Cerebellar nuclear complex (tissue), 1 donor: Measurements from ENCODE around the gene PDE2A.

Experiments
- DNase-seq, 2 experiments: peaks; one replicate each; lab custom pipeline; 2025; lab: John Stamatoyannopoulos, UW

PDE2A gene

DNA sequence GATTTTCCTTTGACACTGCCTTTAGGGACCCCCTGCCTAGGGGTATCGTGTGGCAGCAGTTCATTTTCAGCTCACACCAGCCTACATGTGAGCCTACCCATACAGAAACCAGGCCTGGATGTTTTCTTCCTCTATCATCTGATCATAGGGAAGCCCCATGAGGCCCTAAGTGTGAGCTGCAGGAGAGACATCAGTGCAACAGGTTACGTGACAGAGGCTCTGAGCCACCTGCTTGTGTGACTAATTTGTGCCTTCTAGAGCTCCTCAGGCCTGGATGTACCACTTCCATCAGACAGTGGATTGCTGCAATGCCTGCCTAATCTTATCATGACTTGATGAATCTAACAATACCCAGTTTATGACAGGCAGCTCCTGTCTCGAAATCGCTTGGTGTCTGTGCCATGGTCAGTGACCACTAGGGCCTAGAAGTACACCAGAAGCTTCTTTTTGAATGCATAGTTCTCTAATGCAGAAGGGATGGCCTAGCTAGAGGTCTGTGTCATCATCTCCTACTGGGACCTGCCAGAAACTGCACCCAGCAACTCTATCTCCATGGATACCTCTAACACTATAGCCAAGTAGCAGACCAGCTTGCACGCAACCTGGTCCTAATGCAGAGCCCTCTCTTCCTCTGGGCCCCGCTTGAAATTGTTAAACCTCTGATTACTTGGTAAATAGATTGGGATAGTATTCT is 130.2 kb downstream of the PDE2A start:
- DNase-seq = no peak

- DNase-seq = no peak
These were observed 132.8 kb downstream of the PDE2A start for GRCh38 chr11:72541257-72541974.

- DNase-seq = no peak
These were observed 137.2 kb downstream of the PDE2A start for GRCh38 chr11:72537051-72537450.

DNA sequence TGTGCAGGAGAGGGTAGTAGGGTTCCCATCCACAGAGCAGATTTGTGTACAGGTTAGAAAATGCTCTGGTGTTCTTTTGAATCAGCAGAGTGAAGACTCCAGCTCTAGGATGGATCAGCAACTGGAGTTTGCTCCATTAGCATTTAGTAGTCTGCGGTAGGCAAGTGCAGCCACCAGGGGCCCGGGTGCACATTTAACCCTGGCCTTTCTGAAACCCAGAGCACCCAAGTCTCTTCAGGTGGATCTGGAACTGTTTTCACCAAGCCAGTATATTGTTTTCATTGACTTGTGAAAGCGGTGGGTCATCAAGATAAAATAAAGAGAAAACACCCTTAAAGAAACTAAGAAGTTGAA is 139.1 kb downstream of the PDE2A start:
- no peak for DNase-seq

GRCh38 chr11:72534371-72535193 is 139.6 kb downstream of the PDE2A start:
- no peak for DNase-seq

- no peak for DNase-seq
These were observed 145.2 kb downstream of the PDE2A start for GRCh38 chr11:72529068-72529467.

DNA sequence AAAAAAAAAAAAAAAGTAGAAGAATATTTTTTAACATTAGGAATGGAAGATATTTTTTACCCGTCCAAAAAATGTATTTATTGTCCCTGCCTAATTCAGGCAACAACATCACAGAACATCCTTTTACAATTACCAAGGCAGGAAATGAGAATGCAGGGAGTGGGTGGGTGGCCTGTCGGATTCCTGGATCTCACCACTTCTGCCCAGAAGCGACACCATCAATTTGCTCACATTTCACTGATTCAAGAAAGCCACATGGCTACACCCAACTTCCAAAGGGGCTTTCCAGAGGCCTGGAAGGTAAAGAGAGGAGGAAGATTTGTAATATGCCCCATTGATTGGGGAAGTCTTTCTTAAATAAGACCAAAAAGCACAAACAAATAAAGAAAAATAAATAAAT is 146.1 kb downstream of the PDE2A start:
- no peak for DNase-seq
